Ovary (tissue), 9 donors: ENCODE measurements around the gene NT5DC2. TPM values are rescaled to one million over a fixed set of nuclear protein-coding genes. Genes with fewer than 3 reads are reported as not detected.
"Not testable (repeated sequence)": the region's sequence is repeated elsewhere in the genome, so short reads cannot be mapped to it uniquely, and the experiment has no call there.

Experiments
- DNase-seq, 5 donors: peaks; one replicate each; pipeline ENCODE4 v3.0.0-alpha.2; 2019 to 2020
- H3K27ac ChIP-seq, 2 donors: fragments of 200-600 bp; one replicate each; pipeline versions ENCODE4 v1.5.1 to v1.8.0; 2019 to 2022
- H3K27me3 ChIP-seq: fragments of 200-600 bp; one replicate; pipeline ENCODE4 v1.8.0; 2022
- H3K36me3 ChIP-seq: fragments of 200-600 bp; sonication (generic); one replicate; pipeline ENCODE4 v1.5.1; 2019
- H3K4me1 ChIP-seq: one replicate; pipeline ENCODE4 v1.8.1; 2013; ENCODE audit warnings: mild to moderate bottlenecking, moderate library complexity; ENCODE audit not compliant: insufficient read depth
- H3K4me3 ChIP-seq: fragments of 200-600 bp; sonication (generic); one replicate; pipeline ENCODE4 v1.5.1; 2017
- H3K9me3 ChIP-seq, 2 donors: fragments of 200-600 bp in 1 of 2; sonication (generic) in 1 of 2; one replicate each; pipeline versions ENCODE4 v1.5.1 to v1.8.1; 2013 to 2019; ENCODE audit warnings: mild to moderate bottlenecking in 1 of 2, moderate library complexity in 1 of 2
- CTCF ChIP-seq, 3 donors: fragments of 450-650 bp in 2 of 3; fragments of 200-600 bp in 1 of 3; IDR thresholded peaks; one replicate each; pipeline versions ENCODE4 v1.5.1 to v1.8.0; 2016 to 2022; ENCODE audit warnings: antibody characterized with exemption in 3 of 3, mild to moderate bottlenecking in 1 of 3
- EP300 ChIP-seq: sonication (generic); formaldehyde crosslinking; IDR thresholded peaks from one replicate; pipeline ENCODE4 v1.6.1; 2017; ENCODE audit warnings: antibody characterized with exemption
- POLR2A ChIP-seq: fragments of 450-650 bp; IDR thresholded peaks from one replicate; pipeline ENCODE4 v1.6.1; 2017; ENCODE audit warnings: antibody characterized with exemption, mild to moderate bottlenecking, moderate library complexity
- WGBS, 3 donors: extraction: QIAGEN DNeasy Blood & Tissue Kit in 1 of 3; methylation state at CpG; one replicate each; pipeline versions ENCODE4 v1.1.5 to v1.1.7; 2013 to 2017; 5-methylcytosine and 5-hydroxymethylcytosine counted together
- intact Hi-C, 4 donors: fragments of 100-400 bp; cut with DNase I; formaldehyde crosslinking; loops; one replicate each; pipeline versions ENCODE4 v1.11.0 to v1.15.1; 2022 to 2023
- polyA plus RNA-seq, 2 donors: library from polyadenylated mRNA; stranded (reverse); fragments of 200-250 nt in 1 of 2; fragments of 350-450 nt in 1 of 2; fragmentation: Illumina TruSeq in 1 of 2; extraction: RNeasy Lipid Tissue Mini Kit (QIAGEN cat#74804) in 1 of 2; gene quantifications; one replicate each; pipeline ENCODE4 v1.2.3, GENCODE V29; 2013 to 2014
- total RNA-seq, 7 donors: library from RNA; depleted of rRNA in 2 of 7; stranded (reverse); fragments of >200 nt in 2 of 7; fragmentation: NEBNext Ultra II Directional in 3 of 7; extraction: Animal tissue kit (Norgen Biotek cat#: 25700) in 3 of 7; gene quantifications; one replicate each; pipeline versions ENCODE4 v1.1.0 to v1.2.4, GENCODE V29; 2016 to 2023
- donor health status: DM: no; HTN: no; CAD: no; lungs with moderate emphysema.
- donor health status: DM: no; HTN: no; CAD: no.
- donor health status: Bipolar disorder and iron deficiency.
- donor health status: DM: yes; HTN: yes; CAD: no.
- donor health status: DM: no; HTN: no; CAD: no.
- donor health status: DM: yes; HTN: yes; CAD: no.

The NT5DC2 gene
- total and polyA plus RNA-seq, 9 donors, result 19.6 to 129 (median 51.9) TPM

DNA sequence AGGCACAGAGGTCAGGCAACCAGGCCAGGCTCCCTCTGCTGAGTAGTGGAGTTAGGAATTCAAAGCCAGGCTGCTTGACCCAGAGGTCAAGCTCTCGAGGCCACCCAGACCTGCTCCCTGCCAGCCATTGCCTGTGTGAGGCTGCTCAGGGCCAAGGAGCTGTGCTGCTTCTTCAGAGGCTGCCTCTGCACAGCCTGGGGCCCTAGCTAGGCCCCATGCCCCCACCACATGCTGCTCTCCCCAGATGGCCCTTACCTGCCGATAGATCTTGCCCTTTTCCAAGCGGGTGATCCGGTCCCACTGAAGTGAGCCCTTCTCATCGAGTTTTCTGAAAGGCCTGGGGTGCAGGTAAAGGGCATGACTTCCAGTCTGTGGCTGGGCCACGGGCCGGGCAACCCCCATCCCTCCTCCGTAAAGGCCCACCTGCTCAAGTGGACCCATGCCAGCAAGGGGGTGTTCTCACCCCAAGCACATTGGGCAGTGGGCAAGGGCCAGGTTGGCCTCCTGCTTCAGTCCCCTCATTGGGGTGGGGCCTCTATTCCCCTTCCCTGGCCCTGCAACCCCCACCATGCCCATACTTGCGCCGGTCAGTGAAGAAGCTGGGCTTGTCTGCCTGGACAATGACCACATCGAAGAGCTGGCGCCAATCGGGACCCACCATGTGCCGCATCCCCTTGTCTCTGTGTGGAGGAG, 6.5 kb downstream of the NT5DC2 start:
- intact Hi-C loops, result no loop called here
- no peaks in the 10 kb centered on the region for H3K36me3 ChIP-seq
- peak in 3 of 5 donors; percentile 25 to 53 (median 38) for DNase-seq
- WGBS, 3 donors, result 75 to 83% (median 82%) methylated on average over 14 of the region's 14 CpGs
- no peak overlapping the region for H3K27ac ChIP-seq
- H3K9me3 ChIP-seq, result no peaks in the 10 kb centered on the region
- no peak overlapping the region for H3K4me3 ChIP-seq
- TF ChIP-seq CTCF (IDR thresholded peaks at IDR 0.05), result no peak
- no peak for TF ChIP-seq POLR2A
- TF ChIP-seq EP300, result no peak
- H3K27me3 ChIP-seq, result no peaks in the 10 kb centered on the region
- H3K4me1 ChIP-seq, result peaks cover 4% of the 10 kb centered on the region

- WGBS, 3 donors, result 82 to 87% (median 86%) methylated on average over 5 of the region's 5 CpGs
- not testable (repeated sequence) for H3K36me3 ChIP-seq, H3K4me1 ChIP-seq
Observed at GRCh38 chr3:52526671-52527038, 7.0 kb downstream of the NT5DC2 start.

DNA sequence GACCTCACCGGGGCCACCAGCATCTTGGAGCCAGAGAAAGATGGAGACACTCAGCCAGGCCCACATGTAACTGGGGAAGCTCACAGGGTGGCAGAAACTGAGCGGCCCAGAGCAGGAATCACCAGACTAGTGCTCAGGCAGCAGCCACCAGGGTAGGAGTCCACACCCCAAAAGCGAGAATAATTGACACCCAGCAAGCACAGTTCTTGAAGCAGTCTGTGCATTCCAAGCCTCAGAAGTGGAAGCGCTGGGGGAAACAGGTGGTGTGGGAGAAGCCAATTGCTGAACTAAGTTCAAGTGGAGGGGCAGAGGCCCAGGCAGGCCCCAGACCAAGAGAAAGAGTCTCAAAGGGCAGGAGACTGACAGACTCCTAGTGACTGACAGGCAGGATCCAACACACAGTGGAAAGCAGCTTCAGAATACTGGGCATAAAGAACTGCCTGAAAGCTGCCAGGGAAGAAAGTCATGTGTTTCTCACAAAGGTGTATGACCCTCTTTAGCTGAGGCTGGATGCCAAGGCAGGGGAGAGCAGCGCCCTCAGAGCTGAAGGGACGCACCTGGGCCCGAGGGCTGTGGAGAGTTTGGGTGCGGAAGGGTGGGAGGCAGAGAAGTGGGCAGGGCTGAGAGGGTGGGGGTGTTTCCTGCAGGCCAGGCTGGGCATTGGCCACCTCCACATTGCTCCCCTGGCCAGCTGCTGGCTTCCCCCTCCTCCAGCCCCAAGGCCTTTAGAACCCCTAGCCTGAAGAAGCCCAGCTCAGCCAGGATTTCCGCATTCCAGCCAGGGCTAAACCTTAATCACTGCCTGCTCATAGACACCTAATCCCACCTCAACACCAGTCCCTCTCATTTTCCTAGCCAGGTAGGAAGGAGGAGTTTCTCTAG, 7.7 kb downstream of the NT5DC2 start:
- peak overlapping the region in 1 of 2 donors; percentile 11 for H3K27ac ChIP-seq
- intact Hi-C loops, result no loop called here
- WGBS, 3 donors, result 71 to 89% (median 77%) methylated on average over 9 of the region's 9 CpGs
- DNase-seq, result peak in 2 of 5 donors; percentile 29 to 36
- H3K4me3 ChIP-seq, result no peak overlapping the region
- peaks cover 4% of the 10 kb centered on the region for H3K4me1 ChIP-seq
- H3K36me3 ChIP-seq, result no peaks in the 10 kb centered on the region
- H3K27me3 ChIP-seq, result no peaks in the 10 kb centered on the region
- no peaks in the 10 kb centered on the region for H3K9me3 ChIP-seq
- TF ChIP-seq POLR2A, result no peak

More at GRCh38 chr3:52526671-52527038, 7.0 kb downstream of the NT5DC2 start:
- H3K27me3 ChIP-seq, H3K9me3 ChIP-seq, intact Hi-C loops, H3K4me3 ChIP-seq, DNase-seq, H3K27ac ChIP-seq: not testable (repeated sequence)

GRCh38 chr3:52524752-52525679, 8.6 kb downstream of the NT5DC2 start:
- DNase-seq, result peak in 2 of 5 donors; percentile 36 to 43
- Histone ChIP-seq H3K27me3 (no peaks in the 10 kb centered on the region), H3K4me3 (no peak overlapping the region), H3K9me3 (no peaks in the 10 kb centered on the region), H3K4me1 (peaks cover 4% of the 10 kb centered on the region), H3K27ac (peak overlapping the region in 1 of 2 donors; percentile 11), H3K36me3 (no peaks in the 10 kb centered on the region)
- intact Hi-C loops, result no loop called here
- 70 to 79% (median 74%) methylated on average over 30 to 34 of the region's 34 CpGs for WGBS, 3 donors
- no peak for TF ChIP-seq POLR2A
- no peak for TF ChIP-seq CTCF (IDR thresholded peaks at IDR 0.05)
- TF ChIP-seq EP300, result no peak

DNA sequence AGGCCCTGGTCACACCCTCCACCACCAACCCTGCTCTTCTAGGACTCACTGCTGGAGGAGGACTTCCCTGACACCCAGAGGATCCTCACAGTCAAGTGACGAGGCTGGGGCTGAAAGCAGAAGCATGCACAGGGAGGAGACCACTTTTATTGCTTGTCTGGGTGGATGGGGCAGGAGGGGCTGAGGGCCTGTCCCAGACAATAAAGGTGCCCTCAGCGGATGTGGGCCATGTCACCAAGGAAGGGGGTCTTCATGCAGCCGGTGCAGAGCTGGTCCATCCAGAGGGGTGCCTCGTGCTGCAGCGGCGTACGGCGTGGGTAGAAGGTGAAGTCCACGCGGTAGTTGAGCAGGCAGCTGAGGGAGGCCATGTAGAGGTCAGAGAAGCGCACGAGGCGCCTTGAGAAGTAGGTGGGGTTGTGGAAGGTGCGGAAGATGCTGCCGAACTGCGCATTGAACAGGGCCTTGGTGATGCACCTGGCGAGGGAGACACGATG, 9.4 kb downstream of the NT5DC2 start:
- DNase-seq, result peak in 1 of 5 donors; percentile 26
- no peaks in the 10 kb centered on the region for H3K27me3 ChIP-seq
- H3K36me3 ChIP-seq, result no peaks in the 10 kb centered on the region
- TF ChIP-seq POLR2A (no peak), CTCF (IDR thresholded peaks at IDR 0.05) (no peak), EP300 (no peak)
- WGBS, 3 donors, result 90 to 95% (median 93%) methylated on average over 18 of the region's 18 CpGs
- H3K27ac ChIP-seq, result no peak overlapping the region
- H3K4me1 ChIP-seq, result peaks cover 4% of the 10 kb centered on the region
- no peak overlapping the region for H3K4me3 ChIP-seq
- no peaks in the 10 kb centered on the region for H3K9me3 ChIP-seq
- intact Hi-C loops, result no loop called here
